Ishikawa (cell line): Measurements from ENCODE around the gene SCN2A.

Source experiments
- CEBPB ChIP-seq: IDR thresholded peaks from 2 replicates; pipeline ENCODE4 v1.6.1; 2012
- CREB1 ChIP-seq: IDR thresholded peaks from 2 replicates; pipeline ENCODE4 v1.6.1; 2012; ENCODE audit warnings: low read depth
- EGR1 ChIP-seq: IDR thresholded peaks from 2 replicates; pipeline ENCODE4 v1.6.1; 2012
- EP300 ChIP-seq: IDR thresholded peaks from 2 replicates; pipeline ENCODE4 v1.6.1; 2012; ENCODE audit warnings: borderline replicate concordance
- FOXM1 ChIP-seq: IDR thresholded peaks from 2 replicates; pipeline ENCODE4 v1.6.1; 2012; ENCODE audit warnings: low read depth, borderline replicate concordance
- NFIC ChIP-seq: IDR thresholded peaks from 2 replicates; pipeline ENCODE4 v1.6.1; 2012
- RAD21 ChIP-seq: IDR thresholded peaks from 2 replicates; pipeline ENCODE4 v1.6.1; 2012; ENCODE audit warnings: low read depth
- TAF1 ChIP-seq: IDR thresholded peaks from 2 replicates; pipeline ENCODE4 v1.6.1; 2012; ENCODE audit warnings: low read depth, mild to moderate bottlenecking
- TCF12 ChIP-seq: IDR thresholded peaks from 2 replicates; pipeline ENCODE4 v1.6.1; 2012; ENCODE audit warnings: low read depth
- TEAD4 ChIP-seq: IDR thresholded peaks from 2 replicates; pipeline ENCODE4 v1.6.1; 2012
- YY1 ChIP-seq: IDR thresholded peaks from 2 replicates; pipeline ENCODE4 v1.6.1; 2012; ENCODE audit warnings: low read depth
- ZBTB7A ChIP-seq: IDR thresholded peaks from 2 replicates; pipeline ENCODE4 v1.6.1; 2012; ENCODE audit warnings: low read depth
- TF ChIP-seq, protein P1 (sequence below): IDR thresholded peaks from 2 replicates; pipeline ENCODE4 v1.6.1; 2012
- TF ChIP-seq, protein P2 (sequence below): IDR thresholded peaks from 2 replicates; pipeline ENCODE4 v1.6.1; 2012
- TF ChIP-seq, protein P3 (sequence below): IDR thresholded peaks from 2 replicates; pipeline ENCODE4 v1.6.1; 2012; ENCODE audit warnings: low read depth, mild to moderate bottlenecking

The SCN2A gene

DNA sequence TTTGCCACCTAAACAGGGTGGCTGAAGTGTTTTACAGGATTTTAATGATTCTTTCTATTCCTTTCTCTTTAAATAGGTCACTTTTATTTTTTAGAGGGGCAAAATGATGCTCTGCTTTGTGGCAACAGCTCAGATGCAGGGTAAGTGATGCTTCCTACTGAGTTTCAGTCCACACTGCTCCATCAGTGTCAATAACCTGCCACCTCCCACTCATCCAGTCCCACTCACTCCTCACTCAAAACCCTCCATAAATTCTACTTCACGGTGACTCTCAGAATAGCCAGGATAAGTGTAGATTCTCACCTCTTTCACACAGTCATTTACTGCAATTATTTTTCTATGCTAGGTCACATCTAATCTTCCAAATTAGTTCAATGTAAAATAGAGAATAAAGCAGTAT lies 72.7 kb downstream of the SCN2A start:
- TF ChIP-seq EP300 (no peak), RAD21 (no peak), YY1 (no peak), NFIC (no peak), CEBPB (no peak), EGR1 (no peak)
- TF ChIP-seq, protein P1, sequence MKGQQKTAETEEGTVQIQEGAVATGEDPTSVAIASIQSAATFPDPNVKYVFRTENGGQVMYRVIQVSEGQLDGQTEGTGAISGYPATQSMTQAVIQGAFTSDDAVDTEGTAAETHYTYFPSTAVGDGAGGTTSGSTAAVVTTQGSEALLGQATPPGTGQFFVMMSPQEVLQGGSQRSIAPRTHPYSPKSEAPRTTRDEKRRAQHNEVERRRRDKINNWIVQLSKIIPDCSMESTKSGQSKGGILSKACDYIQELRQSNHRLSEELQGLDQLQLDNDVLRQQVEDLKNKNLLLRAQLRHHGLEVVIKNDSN = no peak
- TF ChIP-seq, protein P2, sequence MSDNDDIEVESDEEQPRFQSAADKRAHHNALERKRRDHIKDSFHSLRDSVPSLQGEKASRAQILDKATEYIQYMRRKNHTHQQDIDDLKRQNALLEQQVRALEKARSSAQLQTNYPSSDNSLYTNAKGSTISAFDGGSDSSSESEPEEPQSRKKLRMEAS = no peak
- TF ChIP-seq, protein P3, sequence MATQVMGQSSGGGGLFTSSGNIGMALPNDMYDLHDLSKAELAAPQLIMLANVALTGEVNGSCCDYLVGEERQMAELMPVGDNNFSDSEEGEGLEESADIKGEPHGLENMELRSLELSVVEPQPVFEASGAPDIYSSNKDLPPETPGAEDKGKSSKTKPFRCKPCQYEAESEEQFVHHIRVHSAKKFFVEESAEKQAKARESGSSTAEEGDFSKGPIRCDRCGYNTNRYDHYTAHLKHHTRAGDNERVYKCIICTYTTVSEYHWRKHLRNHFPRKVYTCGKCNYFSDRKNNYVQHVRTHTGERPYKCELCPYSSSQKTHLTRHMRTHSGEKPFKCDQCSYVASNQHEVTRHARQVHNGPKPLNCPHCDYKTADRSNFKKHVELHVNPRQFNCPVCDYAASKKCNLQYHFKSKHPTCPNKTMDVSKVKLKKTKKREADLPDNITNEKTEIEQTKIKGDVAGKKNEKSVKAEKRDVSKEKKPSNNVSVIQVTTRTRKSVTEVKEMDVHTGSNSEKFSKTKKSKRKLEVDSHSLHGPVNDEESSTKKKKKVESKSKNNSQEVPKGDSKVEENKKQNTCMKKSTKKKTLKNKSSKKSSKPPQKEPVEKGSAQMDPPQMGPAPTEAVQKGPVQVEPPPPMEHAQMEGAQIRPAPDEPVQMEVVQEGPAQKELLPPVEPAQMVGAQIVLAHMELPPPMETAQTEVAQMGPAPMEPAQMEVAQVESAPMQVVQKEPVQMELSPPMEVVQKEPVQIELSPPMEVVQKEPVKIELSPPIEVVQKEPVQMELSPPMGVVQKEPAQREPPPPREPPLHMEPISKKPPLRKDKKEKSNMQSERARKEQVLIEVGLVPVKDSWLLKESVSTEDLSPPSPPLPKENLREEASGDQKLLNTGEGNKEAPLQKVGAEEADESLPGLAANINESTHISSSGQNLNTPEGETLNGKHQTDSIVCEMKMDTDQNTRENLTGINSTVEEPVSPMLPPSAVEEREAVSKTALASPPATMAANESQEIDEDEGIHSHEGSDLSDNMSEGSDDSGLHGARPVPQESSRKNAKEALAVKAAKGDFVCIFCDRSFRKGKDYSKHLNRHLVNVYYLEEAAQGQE = no peak

DNA sequence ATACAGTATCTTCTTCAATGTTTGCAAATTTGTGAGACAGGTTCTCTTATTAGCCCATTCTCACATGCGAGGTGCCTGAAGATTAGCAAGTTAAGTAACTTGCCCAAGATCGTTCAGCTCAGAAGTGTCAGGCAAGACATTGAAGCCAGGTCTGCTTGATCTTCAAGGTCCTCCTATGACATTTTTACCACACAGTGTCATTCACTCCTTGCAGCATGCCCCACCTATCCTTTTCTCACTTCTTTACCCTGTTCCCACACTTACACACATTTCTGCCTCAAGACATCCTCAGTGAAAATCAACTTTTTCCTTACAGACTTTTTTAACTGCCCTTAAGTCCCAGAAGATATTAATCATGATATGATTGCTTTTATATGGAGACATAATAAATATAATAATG lies 73.8 kb downstream of the SCN2A start:
- TF ChIP-seq, protein P2 = no peak
- TF ChIP-seq TEAD4 (no peak), EP300 (no peak), ZBTB7A (no peak), CEBPB (no peak), RAD21 (no peak), TAF1 (no peak), YY1 (no peak), TCF12 (no peak), FOXM1 (no peak)
- TF ChIP-seq, protein P1 = no peak
- TF ChIP-seq, protein P3 = no peak

DNA sequence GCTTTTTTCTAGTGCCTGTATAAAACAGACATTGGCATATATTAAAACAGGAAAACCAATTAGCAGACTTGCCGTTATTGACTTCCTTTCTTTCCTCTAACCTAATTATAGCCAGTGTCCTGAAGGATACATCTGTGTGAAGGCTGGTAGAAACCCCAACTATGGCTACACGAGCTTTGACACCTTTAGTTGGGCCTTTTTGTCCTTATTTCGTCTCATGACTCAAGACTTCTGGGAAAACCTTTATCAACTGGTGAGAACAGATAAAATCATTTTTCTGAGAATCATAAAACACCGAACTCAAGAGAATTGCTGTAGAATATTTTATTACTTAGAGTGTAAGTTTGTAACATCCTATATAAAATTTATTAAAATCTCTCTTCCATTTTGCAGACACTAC lies 74.3 kb downstream of the SCN2A start:
- TF ChIP-seq, protein P1 = no peak
- no peak for TF ChIP-seq RAD21
- TF ChIP-seq TEAD4 = no peak
- no peak for TF ChIP-seq FOXM1
- TF ChIP-seq ZBTB7A = no peak
- no peak for TF ChIP-seq TAF1
- no peak for TF ChIP-seq EP300
- TF ChIP-seq TCF12 = no peak
- TF ChIP-seq, protein P3 = no peak

DNA sequence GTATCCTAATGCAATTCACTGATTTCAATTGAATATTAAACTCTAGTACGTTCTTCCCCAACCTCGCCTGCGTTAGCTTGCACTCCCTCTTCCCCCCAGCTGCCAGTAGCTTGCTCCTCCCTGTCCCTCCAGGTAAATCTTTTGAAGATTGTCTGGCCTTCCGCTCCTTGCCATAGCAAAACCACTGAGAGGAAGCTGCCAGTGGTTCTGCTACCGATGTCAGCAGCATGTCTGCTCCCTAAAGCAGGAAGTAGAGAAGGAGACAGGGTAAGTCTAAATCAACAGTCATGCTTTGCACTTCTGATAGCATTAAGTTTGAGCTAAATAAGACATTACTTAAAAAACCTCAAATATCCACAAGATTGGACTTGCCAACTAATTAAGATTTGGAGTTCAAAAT lies 89.1 kb downstream of the SCN2A start:
- TF ChIP-seq NFIC = no peak
- TF ChIP-seq, protein P1 = no peak
- no peak for TF ChIP-seq TAF1
- no peak for TF ChIP-seq YY1
- no peak for TF ChIP-seq CREB1
- no peak for TF ChIP-seq RAD21
- no peak for TF ChIP-seq CEBPB
- TF ChIP-seq TCF12 = no peak
- TF ChIP-seq, protein P3 = no peak
- no peak for TF ChIP-seq TEAD4
- no peak for TF ChIP-seq EP300
- TF ChIP-seq, protein P2 = no peak
- no peak for TF ChIP-seq FOXM1
- no peak for TF ChIP-seq EGR1
- TF ChIP-seq ZBTB7A = no peak
